GM19193 (cell line): ENCODE measurements around the gene ADSS1.

Experiments
- POLR2A ChIP-seq: IDR thresholded peaks from 4 replicates; pipeline ENCODE4 v1.6.1; 2011; ENCODE audit not compliant: insufficient read depth, insufficient read length; ENCODE audit errors: extremely low read depth

The ADSS1 gene

GRCh38 chr14:104768437-104769323, 44.7 kb downstream of the ADSS1 start:
- no peak for TF ChIP-seq POLR2A

DNA sequence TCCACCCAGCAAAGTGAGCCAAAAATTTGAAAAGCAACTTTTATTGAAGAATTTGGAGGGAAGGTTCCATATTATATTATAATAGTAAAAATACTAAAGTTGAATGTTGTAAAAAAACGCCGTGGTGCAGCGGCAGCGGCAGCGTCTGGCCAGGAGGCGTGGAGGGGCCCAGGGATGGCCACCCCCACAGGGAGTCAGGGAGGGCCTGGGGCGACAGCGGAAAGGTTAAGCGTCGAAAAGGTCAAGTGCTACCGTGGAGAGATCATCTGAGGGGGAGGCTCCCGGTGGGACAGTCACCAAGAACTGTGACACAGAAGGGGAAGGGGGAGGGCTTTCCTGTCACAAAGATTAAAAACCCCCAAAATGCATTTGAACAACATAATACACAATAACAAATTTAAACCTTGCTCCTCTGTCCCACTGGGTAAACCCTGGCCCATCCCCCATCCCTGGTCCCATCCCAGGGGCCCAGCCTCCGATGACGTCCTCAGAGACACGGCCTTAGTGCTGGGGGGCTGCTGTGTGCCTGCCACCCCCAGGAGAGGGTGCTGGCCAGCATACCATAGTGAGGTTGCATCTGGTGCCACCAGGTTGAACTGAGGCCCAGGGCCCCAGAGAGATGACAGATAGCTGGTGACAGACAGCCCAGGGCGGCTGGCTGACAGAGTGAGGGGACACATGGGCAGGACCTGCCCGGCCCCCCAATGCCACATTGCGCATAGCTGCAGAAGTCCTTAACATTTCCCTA, 45.5 kb downstream of the ADSS1 start:
- TF ChIP-seq POLR2A: no peak

DNA sequence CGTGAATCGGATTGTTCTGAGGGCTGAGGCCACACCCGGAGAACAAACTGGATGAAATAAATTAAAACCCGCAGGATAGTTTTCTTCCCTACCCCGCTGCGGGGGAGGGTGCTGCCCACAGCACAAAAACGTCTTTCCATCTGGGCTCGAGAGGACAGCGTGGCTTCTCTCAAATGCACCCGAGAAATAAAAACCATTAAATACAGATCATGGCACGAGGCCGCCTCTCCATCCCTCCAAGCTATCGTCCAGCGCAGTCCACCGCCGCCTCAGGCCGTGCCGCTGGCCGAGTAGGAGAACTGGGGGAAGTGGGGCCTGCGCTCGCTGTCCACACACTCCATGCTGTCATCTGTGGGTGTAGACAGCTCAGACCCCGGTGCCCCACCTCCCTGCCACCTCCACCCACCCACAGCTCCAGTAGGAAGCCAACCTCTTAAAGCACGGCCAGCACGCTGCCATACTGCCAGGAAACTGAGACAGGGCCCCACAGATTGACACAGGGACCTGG, 46.1 kb downstream of the ADSS1 start:
- TF ChIP-seq POLR2A: no peak

DNA sequence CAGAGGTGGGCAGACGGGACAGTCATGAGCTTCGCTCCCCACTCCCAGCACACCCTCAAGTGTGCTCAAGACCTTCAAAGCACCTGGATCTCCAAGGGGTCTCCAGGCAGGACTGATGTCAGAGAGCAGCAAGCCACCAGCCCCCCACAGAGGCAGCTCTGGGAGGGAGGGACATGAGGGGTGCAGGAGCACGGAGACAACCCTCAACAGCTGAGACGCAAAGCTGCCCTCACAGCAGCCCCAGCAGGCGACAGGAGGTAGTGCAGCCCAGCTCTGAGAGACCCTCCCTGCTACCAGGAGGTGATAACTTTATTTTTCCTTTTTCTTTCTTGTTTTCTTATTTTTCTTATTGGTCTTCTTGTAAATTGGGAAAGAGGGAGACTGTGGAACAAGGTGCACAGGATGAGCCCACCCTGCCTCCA, 46.8 kb downstream of the ADSS1 start:
- no peak for TF ChIP-seq POLR2A

DNA sequence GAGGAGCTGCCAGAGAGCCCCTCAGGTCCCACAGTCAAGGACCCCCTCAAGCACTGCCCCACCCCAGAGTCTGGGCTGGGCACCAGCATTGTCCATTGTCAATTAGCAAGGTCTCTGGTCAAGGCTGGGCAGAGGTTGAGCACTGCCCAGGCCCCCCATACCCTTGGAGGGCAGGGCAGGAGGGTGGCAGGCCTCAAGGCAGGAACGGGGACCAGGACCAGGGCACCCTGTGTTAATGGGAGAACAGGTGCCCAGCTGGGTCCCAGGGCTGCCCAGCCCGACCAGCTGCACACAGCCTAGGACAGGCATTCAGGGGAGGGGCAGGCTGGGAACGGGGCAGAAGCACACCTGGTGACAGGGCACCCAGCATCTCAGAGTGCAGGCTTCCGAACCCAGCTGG, 47.3 kb downstream of the ADSS1 start:
- no peak for TF ChIP-seq POLR2A

GRCh38 chr14:104771918-104772706, 48.1 kb downstream of the ADSS1 start:
- no peak for TF ChIP-seq POLR2A

DNA sequence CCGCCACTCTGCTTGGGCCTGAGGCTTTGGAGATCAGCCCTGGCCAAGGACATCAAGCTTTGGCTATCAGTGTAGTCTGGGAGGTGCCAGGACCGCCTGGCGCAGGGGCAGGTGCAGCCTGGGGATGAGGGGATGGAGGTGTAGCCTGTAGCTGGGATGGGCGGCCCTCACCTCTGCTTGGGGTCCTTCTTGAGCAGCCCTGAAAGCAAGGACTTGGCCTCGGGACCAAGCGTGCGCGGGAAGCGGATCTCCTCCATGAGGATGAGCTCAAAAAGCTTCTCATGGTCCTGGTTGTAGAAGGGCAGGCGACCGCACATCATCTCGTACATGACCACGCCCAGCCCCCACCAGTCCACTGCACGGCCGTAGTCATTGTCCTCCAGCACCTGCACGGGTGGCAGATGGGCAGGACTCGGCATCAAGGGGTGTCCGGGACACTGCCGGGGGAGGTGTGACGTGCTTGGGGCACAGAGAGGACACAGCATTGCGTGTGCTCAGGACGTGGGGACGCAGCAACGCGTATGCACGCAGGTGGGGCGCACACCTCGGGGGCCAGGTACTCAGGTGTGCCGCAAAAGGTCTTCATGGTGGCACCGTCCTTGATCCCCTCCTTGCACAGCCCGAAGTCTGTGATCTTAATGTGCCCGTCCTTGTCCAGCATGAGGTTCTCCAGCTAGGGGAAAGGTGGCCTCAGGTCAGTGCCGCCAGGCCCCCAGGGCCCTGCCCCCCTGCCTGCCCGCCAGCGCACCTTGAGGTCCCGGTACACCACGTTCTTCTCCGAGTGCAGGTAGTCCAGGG, 48.9 kb downstream of the ADSS1 start:
- no peak for TF ChIP-seq POLR2A

GRCh38 chr14:104773505-104774452, 49.8 kb downstream of the ADSS1 start:
- TF ChIP-seq POLR2A: no peak

DNA sequence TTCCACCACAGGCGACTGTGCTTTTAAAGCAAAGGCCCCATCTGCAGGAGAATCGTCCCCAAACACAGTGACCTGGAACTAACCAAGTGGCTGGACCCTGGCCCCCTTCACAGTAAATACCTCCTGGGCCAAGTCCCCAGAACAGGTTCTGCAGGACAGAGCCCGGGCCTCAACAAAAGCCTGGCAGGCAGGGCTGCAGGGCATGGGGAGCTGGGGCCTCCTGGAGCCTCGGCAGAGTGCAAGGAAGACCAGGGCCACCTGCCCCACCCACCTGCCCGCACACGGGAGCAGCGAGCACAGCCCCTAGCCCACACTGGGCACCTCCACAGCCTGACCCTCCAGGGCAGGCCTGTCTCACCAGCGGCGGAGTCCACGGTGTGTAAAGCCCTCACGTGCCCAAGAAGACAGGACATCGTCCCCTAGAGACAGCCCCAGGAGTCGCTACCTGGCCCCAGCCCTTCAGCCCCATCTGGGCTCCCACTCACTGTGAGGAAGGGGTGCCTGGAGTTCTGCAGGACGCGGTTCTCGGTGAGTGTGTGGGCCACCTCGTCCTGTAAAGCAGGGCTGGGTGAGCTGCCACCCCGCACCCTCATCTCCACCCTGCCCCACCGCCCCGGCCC, 50.5 kb downstream of the ADSS1 start:
- no peak for TF ChIP-seq POLR2A

- no peak for TF ChIP-seq POLR2A
Observed at GRCh38 chr14:104775073-104775489, 51.1 kb downstream of the ADSS1 start.

- TF ChIP-seq POLR2A: no peak
Observed at GRCh38 chr14:104776481-104776880, 52.5 kb downstream of the ADSS1 start.

- no peak for TF ChIP-seq POLR2A
Observed at GRCh38 chr14:104776961-104777807, 53.2 kb downstream of the ADSS1 start.

GRCh38 chr14:104777808-104778249, 53.8 kb downstream of the ADSS1 start:
- TF ChIP-seq POLR2A: no peak
